HepG2 (cell line): ENCODE data around the gene MFF. TPM values are rescaled to one million over a fixed set of nuclear protein-coding genes. Genes with fewer than 3 reads are reported as not detected.

ENCODE experiments used
- ARNT2 ChIP-seq: sonication (generic); formaldehyde crosslinking; IDR thresholded peaks from 2 replicates; pipeline ENCODE4 v1.8.0; 2022; ENCODE audit warnings: mild to moderate bottlenecking, low read depth, missing genetic modification reagents, moderate library complexity
- FOXJ3 ChIP-seq: sonication (generic); formaldehyde crosslinking; IDR thresholded peaks from 2 replicates; pipeline ENCODE4 v1.4.0; 2020; ENCODE audit warnings: missing genetic modification reagents, mild to moderate bottlenecking, borderline replicate concordance
- NR2F6 ChIP-seq, 2 experiments: IDR thresholded peaks; 2 replicates each; pipeline ENCODE4 v1.6.1; 2016; ENCODE audit warnings: antibody characterized with exemption in 1 of 2, mild to moderate bottlenecking in 1 of 2
- TBX3 ChIP-seq: fragments of 450-650 bp; IDR thresholded peaks from 2 replicates; pipeline ENCODE4 v1.6.1; 2017; ENCODE audit warnings: antibody characterized with exemption, mild to moderate bottlenecking, inconsistent platforms, borderline replicate concordance
- ZNF30 ChIP-seq: sonication (generic); formaldehyde crosslinking; IDR thresholded peaks from 2 replicates; pipeline ENCODE4 v1.5.0; 2020; ENCODE audit warnings: mild to moderate bottlenecking, missing genetic modification reagents
- ZNF577 ChIP-seq: sonication (generic); formaldehyde crosslinking; IDR thresholded peaks from 2 replicates; pipeline ENCODE4 v1.4.0; 2020; ENCODE audit warnings: mild to moderate bottlenecking, low read depth, missing genetic modification reagents, borderline replicate concordance
- ZNF652 ChIP-seq: IDR thresholded peaks from 2 replicates; pipeline ENCODE4 v1.6.1; 2016; ENCODE audit warnings: low read depth, borderline replicate concordance
- ZNF737 ChIP-seq: sonication (generic); formaldehyde crosslinking; IDR thresholded peaks from 2 replicates; pipeline ENCODE4 v1.5.0; 2020; ENCODE audit warnings: missing genetic modification reagents, mild to moderate bottlenecking, borderline replicate concordance
- ZSCAN25 ChIP-seq: sonication (generic); formaldehyde crosslinking; IDR thresholded peaks from 2 replicates; pipeline ENCODE4 v1.8.0; 2022; ENCODE audit warnings: mild to moderate bottlenecking, missing genetic modification reagents
- polyA plus RNA-seq, 8 experiments: library from polyadenylated mRNA; depleted of rRNA in 3 of 8; stranded (reverse) in 7 of 8; unstranded in 1 of 8; fragments of >200 nt; fragmentation: Illumina TruSeq in 4 of 8; extraction: Trizol in 4 of 8; gene quantifications; 2 replicates each; pipeline versions ENCODE4 v1.2.1 to v1.2.3, GENCODE V29; 2011 to 2016; ENCODE audit warnings: low read depth in 4 of 8, missing spikeins in 1 of 8, mixed read lengths in 1 of 8; ENCODE audit not compliant: insufficient read depth in 1 of 8
- total RNA-seq, 5 experiments: library from RNA; depleted of rRNA; stranded (reverse); fragments of >200 nt; fragmentation: Illumina TruSeq; extraction: Trizol; gene quantifications; 2 replicates each; pipeline ENCODE4 v1.2.3, GENCODE V29; 2016; ENCODE audit warnings: low read depth in 1 of 5
- TF ChIP-seq, protein P1 (sequence below): sonication (generic); formaldehyde crosslinking; IDR thresholded peaks from 2 replicates; pipeline ENCODE4 v1.5.1; 2020; ENCODE audit warnings: mild to moderate bottlenecking, missing genetic modification reagents, moderate library complexity
- TF ChIP-seq, protein P2 (sequence below): sonication (generic); formaldehyde crosslinking; IDR thresholded peaks from 2 replicates; pipeline ENCODE4 v1.5.0; 2020; ENCODE audit warnings: mild to moderate bottlenecking, missing genetic modification reagents
- TF ChIP-seq, protein P3 (sequence below): IDR thresholded peaks from 2 replicates; pipeline ENCODE4 v1.6.1; 2012; ENCODE audit warnings: low read depth, low read length, improper control_type of control experiment
- TF ChIP-seq, protein P4 (sequence below): sonication (generic); formaldehyde crosslinking; IDR thresholded peaks from 2 replicates; pipeline ENCODE4 v1.4.0; 2020; ENCODE audit warnings: missing genetic modification reagents, borderline replicate concordance
- TF ChIP-seq, protein P5 (sequence below): sonication (generic); formaldehyde crosslinking; IDR thresholded peaks from 2 replicates; pipeline ENCODE4 v1.8.1; 2023; ENCODE audit warnings: missing genetic modification reagents, inconsistent platforms, borderline replicate concordance
- TF ChIP-seq, protein P6 (sequence below): sonication (generic); formaldehyde crosslinking; IDR thresholded peaks from 2 replicates; pipeline ENCODE4 v1.5.0; 2020; ENCODE audit warnings: missing genetic modification reagents
- TF ChIP-seq, protein P7 (sequence below): sonication (generic); formaldehyde crosslinking; IDR thresholded peaks from 2 replicates; pipeline ENCODE4 v1.4.0; 2020; ENCODE audit warnings: missing genetic modification reagents

MFF gene
- total and polyA plus RNA-seq, 2 of the 13 experiments (the other 11 are each of a cell fraction or from before 2014, with no cell fraction given), result 81.9 to 156 TPM

DNA sequence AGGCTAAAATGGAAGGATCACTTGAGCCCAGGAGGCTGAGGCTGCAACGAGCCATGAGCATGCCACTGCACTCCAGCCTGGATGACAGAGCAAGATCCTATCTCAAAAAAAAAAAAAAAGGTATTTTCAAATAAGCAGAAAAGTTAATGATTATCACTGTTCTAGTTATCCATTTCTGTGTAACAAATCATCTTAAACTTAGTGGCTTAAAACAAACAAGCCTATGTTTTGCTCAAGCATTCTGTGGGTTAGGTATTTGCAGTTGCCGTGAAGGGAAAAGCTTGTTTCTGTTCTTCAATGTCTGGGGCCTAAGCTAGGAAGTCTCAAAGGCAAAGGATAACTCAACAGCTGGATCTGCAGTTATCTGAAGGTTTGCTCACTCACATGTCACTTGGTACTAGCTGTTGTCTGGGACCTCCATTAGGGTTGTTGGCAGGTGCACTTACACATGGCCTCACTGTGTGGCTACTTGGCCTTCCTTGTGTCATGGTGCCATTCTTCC, 14.1 kb downstream of the MFF start (continued):
- TF ChIP-seq, protein P1, sequence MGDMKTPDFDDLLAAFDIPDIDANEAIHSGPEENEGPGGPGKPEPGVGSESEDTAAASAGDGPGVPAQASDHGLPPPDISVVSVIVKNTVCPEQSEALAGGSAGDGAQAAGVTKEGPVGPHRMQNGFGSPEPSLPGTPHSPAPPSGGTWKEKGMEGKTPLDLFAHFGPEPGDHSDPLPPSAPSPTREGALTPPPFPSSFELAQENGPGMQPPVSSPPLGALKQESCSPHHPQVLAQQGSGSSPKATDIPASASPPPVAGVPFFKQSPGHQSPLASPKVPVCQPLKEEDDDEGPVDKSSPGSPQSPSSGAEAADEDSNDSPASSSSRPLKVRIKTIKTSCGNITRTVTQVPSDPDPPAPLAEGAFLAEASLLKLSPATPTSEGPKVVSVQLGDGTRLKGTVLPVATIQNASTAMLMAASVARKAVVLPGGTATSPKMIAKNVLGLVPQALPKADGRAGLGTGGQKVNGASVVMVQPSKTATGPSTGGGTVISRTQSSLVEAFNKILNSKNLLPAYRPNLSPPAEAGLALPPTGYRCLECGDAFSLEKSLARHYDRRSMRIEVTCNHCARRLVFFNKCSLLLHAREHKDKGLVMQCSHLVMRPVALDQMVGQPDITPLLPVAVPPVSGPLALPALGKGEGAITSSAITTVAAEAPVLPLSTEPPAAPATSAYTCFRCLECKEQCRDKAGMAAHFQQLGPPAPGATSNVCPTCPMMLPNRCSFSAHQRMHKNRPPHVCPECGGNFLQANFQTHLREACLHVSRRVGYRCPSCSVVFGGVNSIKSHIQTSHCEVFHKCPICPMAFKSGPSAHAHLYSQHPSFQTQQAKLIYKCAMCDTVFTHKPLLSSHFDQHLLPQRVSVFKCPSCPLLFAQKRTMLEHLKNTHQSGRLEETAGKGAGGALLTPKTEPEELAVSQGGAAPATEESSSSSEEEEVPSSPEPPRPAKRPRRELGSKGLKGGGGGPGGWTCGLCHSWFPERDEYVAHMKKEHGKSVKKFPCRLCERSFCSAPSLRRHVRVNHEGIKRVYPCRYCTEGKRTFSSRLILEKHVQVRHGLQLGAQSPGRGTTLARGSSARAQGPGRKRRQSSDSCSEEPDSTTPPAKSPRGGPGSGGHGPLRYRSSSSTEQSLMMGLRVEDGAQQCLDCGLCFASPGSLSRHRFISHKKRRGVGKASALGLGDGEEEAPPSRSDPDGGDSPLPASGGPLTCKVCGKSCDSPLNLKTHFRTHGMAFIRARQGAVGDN (CRISPR knock-in tag), result no peak
- TF ChIP-seq, protein P2, sequence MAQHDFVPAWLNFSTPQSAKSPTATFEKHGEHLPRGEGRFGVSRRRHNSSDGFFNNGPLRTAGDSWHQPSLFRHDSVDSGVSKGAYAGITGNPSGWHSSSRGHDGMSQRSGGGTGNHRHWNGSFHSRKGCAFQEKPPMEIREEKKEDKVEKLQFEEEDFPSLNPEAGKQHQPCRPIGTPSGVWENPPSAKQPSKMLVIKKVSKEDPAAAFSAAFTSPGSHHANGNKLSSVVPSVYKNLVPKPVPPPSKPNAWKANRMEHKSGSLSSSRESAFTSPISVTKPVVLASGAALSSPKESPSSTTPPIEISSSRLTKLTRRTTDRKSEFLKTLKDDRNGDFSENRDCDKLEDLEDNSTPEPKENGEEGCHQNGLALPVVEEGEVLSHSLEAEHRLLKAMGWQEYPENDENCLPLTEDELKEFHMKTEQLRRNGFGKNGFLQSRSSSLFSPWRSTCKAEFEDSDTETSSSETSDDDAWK (CRISPR knock-in tag), result no peak
- no peak for TF ChIP-seq ZNF652 (CRISPR knock-in tag)
- no peak for TF ChIP-seq ZNF30 (CRISPR knock-in tag)
- TF ChIP-seq, protein P3, sequence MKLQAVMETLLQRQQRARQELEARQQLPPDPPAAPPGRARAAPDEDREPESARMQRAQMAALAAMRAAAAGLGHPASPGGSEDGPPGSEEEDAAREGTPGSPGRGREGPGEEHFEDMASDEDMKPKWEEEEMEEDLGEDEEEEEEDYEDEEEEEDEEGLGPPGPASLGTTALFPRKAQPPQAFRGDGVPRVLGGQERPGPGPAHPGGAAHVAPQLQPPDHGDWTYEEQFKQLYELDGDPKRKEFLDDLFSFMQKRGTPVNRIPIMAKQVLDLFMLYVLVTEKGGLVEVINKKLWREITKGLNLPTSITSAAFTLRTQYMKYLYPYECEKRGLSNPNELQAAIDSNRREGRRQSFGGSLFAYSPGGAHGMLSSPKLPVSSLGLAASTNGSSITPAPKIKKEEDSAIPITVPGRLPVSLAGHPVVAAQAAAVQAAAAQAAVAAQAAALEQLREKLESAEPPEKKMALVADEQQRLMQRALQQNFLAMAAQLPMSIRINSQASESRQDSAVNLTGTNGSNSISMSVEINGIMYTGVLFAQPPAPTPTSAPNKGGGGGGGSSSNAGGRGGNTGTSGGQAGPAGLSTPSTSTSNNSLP, result peak; percentile 46
- TF ChIP-seq ARNT2 (CRISPR knock-in tag), result 0 out of 2 replicates have a peak, but pooled peaks have one; percentile 26
- no peak for TF ChIP-seq ZSCAN25
- TF ChIP-seq TBX3, result no peak
- no peak for TF ChIP-seq ZNF577 (CRISPR knock-in tag)
- TF ChIP-seq, protein P4, sequence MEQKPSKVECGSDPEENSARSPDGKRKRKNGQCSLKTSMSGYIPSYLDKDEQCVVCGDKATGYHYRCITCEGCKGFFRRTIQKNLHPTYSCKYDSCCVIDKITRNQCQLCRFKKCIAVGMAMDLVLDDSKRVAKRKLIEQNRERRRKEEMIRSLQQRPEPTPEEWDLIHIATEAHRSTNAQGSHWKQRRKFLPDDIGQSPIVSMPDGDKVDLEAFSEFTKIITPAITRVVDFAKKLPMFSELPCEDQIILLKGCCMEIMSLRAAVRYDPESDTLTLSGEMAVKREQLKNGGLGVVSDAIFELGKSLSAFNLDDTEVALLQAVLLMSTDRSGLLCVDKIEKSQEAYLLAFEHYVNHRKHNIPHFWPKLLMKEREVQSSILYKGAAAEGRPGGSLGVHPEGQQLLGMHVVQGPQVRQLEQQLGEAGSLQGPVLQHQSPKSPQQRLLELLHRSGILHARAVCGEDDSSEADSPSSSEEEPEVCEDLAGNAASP, result peak; percentile 29; the same call in 1 of the 2 replicates
- TF ChIP-seq, protein P5, sequence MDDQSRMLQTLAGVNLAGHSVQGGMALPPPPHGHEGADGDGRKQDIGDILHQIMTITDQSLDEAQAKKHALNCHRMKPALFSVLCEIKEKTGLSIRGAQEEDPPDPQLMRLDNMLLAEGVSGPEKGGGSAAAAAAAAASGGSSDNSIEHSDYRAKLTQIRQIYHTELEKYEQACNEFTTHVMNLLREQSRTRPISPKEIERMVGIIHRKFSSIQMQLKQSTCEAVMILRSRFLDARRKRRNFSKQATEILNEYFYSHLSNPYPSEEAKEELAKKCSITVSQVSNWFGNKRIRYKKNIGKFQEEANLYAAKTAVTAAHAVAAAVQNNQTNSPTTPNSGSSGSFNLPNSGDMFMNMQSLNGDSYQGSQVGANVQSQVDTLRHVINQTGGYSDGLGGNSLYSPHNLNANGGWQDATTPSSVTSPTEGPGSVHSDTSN (CRISPR knock-in tag), result no peak
- TF ChIP-seq NR2F6 (IDR thresholded peaks at IDR 0.05), result no peak
- TF ChIP-seq NR2F6 (CRISPR knock-in tag; IDR thresholded peaks at IDR 0.05), result no peak
- TF ChIP-seq, protein P6, sequence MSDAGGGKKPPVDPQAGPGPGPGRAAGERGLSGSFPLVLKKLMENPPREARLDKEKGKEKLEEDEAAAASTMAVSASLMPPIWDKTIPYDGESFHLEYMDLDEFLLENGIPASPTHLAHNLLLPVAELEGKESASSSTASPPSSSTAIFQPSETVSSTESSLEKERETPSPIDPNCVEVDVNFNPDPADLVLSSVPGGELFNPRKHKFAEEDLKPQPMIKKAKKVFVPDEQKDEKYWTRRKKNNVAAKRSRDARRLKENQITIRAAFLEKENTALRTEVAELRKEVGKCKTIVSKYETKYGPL (CRISPR knock-in tag), result no peak
- TF ChIP-seq ZNF737 (CRISPR knock-in tag), result no peak
- TF ChIP-seq FOXJ3, result no peak
- TF ChIP-seq, protein P7, sequence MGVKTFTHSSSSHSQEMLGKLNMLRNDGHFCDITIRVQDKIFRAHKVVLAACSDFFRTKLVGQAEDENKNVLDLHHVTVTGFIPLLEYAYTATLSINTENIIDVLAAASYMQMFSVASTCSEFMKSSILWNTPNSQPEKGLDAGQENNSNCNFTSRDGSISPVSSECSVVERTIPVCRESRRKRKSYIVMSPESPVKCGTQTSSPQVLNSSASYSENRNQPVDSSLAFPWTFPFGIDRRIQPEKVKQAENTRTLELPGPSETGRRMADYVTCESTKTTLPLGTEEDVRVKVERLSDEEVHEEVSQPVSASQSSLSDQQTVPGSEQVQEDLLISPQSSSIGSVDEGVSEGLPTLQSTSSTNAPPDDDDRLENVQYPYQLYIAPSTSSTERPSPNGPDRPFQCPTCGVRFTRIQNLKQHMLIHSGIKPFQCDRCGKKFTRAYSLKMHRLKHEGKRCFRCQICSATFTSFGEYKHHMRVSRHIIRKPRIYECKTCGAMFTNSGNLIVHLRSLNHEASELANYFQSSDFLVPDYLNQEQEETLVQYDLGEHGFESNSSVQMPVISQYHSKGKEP (CRISPR knock-in tag), result no peak
